ENCODE results near the gene NEGR1.

NEGR1 gene

GRCh38 chr1:71645015-71645414 lies 637.3 kb downstream of the NEGR1 start:
- DNase-seq (ENCODE audit: extremely low read depth, low read depth) = no peak
- TF ChIP-seq, protein P1, sequence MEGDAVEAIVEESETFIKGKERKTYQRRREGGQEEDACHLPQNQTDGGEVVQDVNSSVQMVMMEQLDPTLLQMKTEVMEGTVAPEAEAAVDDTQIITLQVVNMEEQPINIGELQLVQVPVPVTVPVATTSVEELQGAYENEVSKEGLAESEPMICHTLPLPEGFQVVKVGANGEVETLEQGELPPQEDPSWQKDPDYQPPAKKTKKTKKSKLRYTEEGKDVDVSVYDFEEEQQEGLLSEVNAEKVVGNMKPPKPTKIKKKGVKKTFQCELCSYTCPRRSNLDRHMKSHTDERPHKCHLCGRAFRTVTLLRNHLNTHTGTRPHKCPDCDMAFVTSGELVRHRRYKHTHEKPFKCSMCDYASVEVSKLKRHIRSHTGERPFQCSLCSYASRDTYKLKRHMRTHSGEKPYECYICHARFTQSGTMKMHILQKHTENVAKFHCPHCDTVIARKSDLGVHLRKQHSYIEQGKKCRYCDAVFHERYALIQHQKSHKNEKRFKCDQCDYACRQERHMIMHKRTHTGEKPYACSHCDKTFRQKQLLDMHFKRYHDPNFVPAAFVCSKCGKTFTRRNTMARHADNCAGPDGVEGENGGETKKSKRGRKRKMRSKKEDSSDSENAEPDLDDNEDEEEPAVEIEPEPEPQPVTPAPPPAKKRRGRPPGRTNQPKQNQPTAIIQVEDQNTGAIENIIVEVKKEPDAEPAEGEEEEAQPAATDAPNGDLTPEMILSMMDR (IDR thresholded peaks at IDR 0.05; ENCODE audit: low read depth, low read length) = no peak

GRCh38 chr1:71641903-71642302 lies 640.4 kb downstream of the NEGR1 start:
- DNase-seq (ENCODE audit: extremely low read depth, low read depth) = no peak
- TF ChIP-seq, protein P1 (IDR thresholded peaks at IDR 0.05; ENCODE audit: low read depth, low read length) = no peak

DNA sequence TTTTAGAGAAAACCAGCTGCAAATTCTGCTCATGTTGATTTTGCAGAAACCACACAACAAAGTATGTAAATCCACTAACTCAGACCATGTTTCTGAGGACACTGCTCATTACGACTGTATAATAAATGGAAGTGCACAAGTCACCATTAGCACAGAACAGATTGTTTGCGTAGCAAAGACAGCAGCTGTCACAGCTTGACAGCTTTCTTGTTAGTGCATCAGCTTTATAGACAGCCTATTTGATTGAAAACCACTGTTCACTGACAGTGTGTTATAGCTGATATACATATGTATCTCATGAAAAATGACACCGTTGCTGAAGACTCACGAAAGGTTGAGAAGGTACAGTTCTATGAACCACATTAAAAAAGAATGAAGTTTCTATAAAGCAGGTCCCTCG lies 641.3 kb downstream of the NEGR1 start:
- no peak for DNase-seq (ENCODE audit: extremely low read depth, low read depth)
- TF ChIP-seq, protein P1 (IDR thresholded peaks at IDR 0.05; ENCODE audit: low read depth, low read length) = no peak

GRCh38 chr1:71640116-71640515 lies 642.2 kb downstream of the NEGR1 start:
- no peak for DNase-seq (ENCODE audit: extremely low read depth, low read depth)
- TF ChIP-seq, protein P1 (IDR thresholded peaks at IDR 0.05; ENCODE audit: low read depth, low read length) = no peak

- no peak for DNase-seq (ENCODE audit: extremely low read depth, low read depth)
Measured at GRCh38 chr1:71638081-71638766, 644.1 kb downstream of the NEGR1 start.

DNA sequence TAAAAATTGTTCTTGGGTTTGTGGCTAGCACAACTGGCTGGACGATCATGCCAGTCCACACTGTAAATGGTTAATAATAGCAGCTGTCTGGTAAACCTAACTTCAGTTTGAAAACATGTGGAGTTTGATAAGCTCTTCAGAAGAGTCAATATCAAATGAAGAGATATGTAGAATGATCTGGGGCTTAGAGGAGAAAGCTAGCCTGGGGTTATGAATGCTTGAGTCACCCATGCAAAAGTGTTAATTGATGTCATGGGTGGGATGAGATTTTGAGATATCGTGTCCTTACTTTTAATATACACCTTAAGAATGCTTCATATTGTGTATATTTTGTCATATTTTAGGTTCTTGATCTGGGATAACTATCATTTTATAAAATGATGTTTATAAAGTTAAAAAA lies 646.8 kb downstream of the NEGR1 start:
- TF ChIP-seq, protein P1 (IDR thresholded peaks at IDR 0.05; ENCODE audit: low read depth, low read length) = no peak
- DNase-seq (ENCODE audit: extremely low read depth, low read depth) = no peak

More at GRCh38 chr1:71638081-71638766, 644.1 kb downstream of the NEGR1 start:
- TF ChIP-seq, protein P1 (IDR thresholded peaks at IDR 0.05; ENCODE audit: low read depth, low read length) = no peak

DNA sequence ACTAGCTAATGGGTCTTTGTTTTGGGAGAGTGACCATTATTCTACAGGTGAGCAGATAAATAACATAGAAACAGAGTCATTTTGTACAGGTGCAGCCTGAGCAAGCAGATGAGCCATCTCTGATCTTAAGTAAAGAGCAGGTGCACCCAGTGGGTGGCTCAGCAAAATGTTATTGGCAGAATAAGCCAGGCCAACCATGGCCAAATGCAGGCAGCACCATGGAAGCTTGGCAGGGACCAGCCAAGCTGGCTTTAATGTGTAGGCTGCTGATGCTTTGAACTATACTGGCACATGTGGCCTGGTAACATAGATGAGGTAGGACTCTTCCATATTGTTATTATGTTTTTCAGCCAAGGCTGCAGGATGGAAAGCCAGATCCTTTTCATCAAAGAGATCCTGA lies 648.2 kb downstream of the NEGR1 start:
- TF ChIP-seq, protein P1 (IDR thresholded peaks at IDR 0.05; ENCODE audit: low read depth, low read length) = no peak
- no peak for DNase-seq (ENCODE audit: extremely low read depth, low read depth)
